ENCODE results near the gene GABBR1. TPM values are rescaled to one million over a fixed set of nuclear protein-coding genes. Genes with fewer than 3 reads are reported as not detected.

Gene GABBR1
- total RNA-seq, 6 experiments from 2014 or later: 13.5 to 17.9 (median 17.4) TPM

DNA sequence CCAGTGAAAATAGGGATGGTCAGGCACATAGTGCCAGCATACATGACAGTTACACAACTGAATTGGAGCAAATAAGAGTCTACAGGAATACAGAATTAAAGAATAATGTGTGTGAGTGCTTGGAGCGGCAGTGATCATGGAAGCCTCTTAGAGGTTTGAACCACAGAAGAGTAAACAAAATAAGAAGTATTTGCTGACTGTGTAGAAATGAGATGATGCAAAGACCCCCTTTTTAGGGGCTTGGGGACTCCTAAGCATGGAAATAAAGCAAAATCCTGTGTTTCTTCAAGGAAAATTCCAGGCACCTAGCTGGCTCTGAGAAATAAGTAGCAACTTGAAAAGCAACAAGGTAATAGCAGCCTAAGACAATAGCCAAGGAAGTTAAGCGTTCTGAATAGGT lies 41.3 kb downstream of the GABBR1 start:
- no peak for TF ChIP-seq CTCF (IDR thresholded peaks at IDR 0.05)
- Mint-ChIP-seq H3K27ac (no peak overlapping the region), H3K4me1 (ENCODE audit: low read depth) (no peaks in the 10 kb centered on the region), H3K27me3 (ENCODE audit: insufficient read depth) (peaks cover 9% of the 10 kb centered on the region), H3K36me3 (ENCODE audit: low read depth) (no peaks in the 10 kb centered on the region), H3K4me3 (no peak overlapping the region), H3K9me3 (no peaks in the 10 kb centered on the region)
- DNase-seq: no peak

GRCh38 chr6:29590218-29590808 lies 42.7 kb downstream of the GABBR1 start:
- no peaks in the 10 kb centered on the region for H3K4me1 Mint-ChIP-seq (ENCODE audit: low read depth)
- DNase-seq: no peak
- H3K4me3 Mint-ChIP-seq: no peak overlapping the region
- TF ChIP-seq CTCF (IDR thresholded peaks at IDR 0.05): no peak
- H3K27me3 Mint-ChIP-seq (ENCODE audit: insufficient read depth): peaks cover 13% of the 10 kb centered on the region
- H3K27ac Mint-ChIP-seq: no peak overlapping the region
- no peaks in the 10 kb centered on the region for H3K9me3 Mint-ChIP-seq
- no peaks in the 10 kb centered on the region for H3K36me3 Mint-ChIP-seq (ENCODE audit: low read depth)

DNA sequence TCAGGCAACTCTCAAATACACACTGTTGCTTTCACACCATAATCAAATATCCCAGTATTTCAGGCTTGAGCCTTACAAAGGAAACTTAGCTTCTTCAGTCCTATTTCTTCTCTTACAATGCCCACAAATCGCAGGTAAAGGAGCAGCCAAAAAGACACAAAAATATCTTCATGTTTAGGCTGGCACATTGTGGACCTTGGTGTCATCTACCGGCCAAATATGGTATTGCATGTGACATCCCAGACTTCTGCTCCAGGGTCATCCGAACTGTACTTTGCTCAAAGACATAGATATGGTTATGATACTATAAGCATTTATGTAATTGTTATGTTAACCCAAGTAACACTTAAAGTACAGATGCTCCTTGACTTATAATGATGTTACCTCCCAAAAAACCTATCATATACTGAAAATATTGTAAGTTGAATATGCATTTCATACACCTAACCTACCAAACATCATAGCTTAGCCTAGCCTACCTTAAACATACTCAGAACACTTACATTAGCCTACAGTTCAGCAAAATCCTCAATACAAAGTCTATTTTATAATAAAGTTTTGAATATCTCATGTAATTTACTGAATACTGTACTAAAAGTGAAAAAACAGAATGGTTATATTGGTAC lies 43.4 kb downstream of the GABBR1 start:
- Mint-ChIP-seq H3K36me3 (ENCODE audit: low read depth) (no peaks in the 10 kb centered on the region), H3K9me3 (no peaks in the 10 kb centered on the region), H3K27me3 (ENCODE audit: insufficient read depth) (peaks cover 13% of the 10 kb centered on the region), H3K4me1 (ENCODE audit: low read depth) (no peaks in the 10 kb centered on the region), H3K27ac (no peak overlapping the region), H3K4me3 (no peak overlapping the region)
- TF ChIP-seq CTCF (IDR thresholded peaks at IDR 0.05): peak; percentile 96
- DNase-seq: peak; percentile 29

DNA sequence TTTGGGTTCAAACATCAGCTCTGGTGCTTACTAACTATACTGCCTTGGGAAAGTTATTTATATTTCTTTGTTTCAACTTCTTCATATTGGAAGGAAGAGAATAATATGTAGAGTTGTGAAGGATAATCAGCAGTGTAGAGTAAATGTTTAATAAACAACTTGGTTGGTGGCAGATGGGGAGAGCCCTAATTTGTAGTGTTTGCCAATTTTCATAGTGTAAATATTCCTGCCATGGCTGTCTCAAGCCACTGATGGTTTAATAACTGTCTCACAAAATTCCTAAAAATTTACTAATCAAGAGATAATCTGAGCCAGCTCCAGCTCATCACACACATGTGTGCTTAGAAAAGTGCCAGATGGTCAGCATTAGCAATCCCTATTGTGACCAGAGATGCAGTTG lies 48.2 kb downstream of the GABBR1 start, which contains the start of gene OR2H2:
TSS of gene OR2H2 (plus strand) at position 301 of the 400 bp plus-strand sequence. CDS start 2,824 bp downstream, outside the sequence.
- Mint-ChIP-seq H3K27me3 (ENCODE audit: insufficient read depth) (peaks cover 20% of the 10 kb centered on the region), H3K4me3 (no peak within 1 kb of the TSS), H3K4me1 (ENCODE audit: low read depth) (no peaks in the 10 kb centered on the region), H3K27ac (no peak within 1 kb of the TSS), H3K36me3 (ENCODE audit: low read depth) (no peaks in the 10 kb centered on the region), H3K9me3 (no peaks in the 10 kb centered on the region)
- no peak for TF ChIP-seq CTCF (IDR thresholded peaks at IDR 0.05)
- DNase-seq: no peak

- Mint-ChIP-seq H3K9me3 (no peaks in the 10 kb centered on the region), H3K36me3 (ENCODE audit: low read depth) (no peaks in the 10 kb centered on the region), H3K27me3 (ENCODE audit: insufficient read depth) (peaks cover 10% of the 10 kb centered on the region), H3K4me1 (ENCODE audit: low read depth) (no peaks in the 10 kb centered on the region), H3K4me3 (no peak overlapping the region), H3K27ac (no peak overlapping the region)
- TF ChIP-seq CTCF (IDR thresholded peaks at IDR 0.05): no peak
- DNase-seq: no peak
Measured at GRCh38 chr6:29577544-29577943, 55.4 kb downstream of the GABBR1 start.

Measured in HFFc6 (cell line).